ENCODE data around the gene SORD. TPM values are rescaled to one million over a fixed set of nuclear protein-coding genes. Genes with fewer than 3 reads are reported as not detected.
"Not testable (repeated sequence)": the region's sequence is repeated elsewhere in the genome, so short reads cannot be mapped to it uniquely, and the experiment has no call there.

Gene SORD
- total and polyA plus RNA-seq, 8 donors: 2.1 to 14.7 (median 8.8) TPM

- 86 to 88% methylated on average over 3 of the region's 3 CpGs for WGBS, 2 donors
Observed at GRCh38 chr15:45030743-45031142, 7.7 kb downstream of the SORD start.

GRCh38 chr15:45031522-45032028 is 8.6 kb downstream of the SORD start:
- H3K4me1 ChIP-seq; intact Hi-C loops (cut with DNase I); H3K9me3 ChIP-seq; DNase-seq; H3K27me3 ChIP-seq; ATAC-seq; FAIRE-seq; H3K4me3 ChIP-seq; H3K27ac ChIP-seq; H3K36me3 ChIP-seq: not testable (repeated sequence)
- WGBS, 2 donors: 100% methylated on average over 2 of the region's 4 CpGs

More at GRCh38 chr15:45030743-45031142, 7.7 kb downstream of the SORD start:
- H3K9me3 ChIP-seq: no peaks in the 10 kb centered on the region
- no peaks in the 10 kb centered on the region for H3K4me1 ChIP-seq
- ATAC-seq: no peak
- intact Hi-C loops (cut with DNase I): no loop called here
- H3K4me3 ChIP-seq: no peak overlapping the region
- no peak overlapping the region for H3K27ac ChIP-seq
- FAIRE-seq: no peak
- no peaks in the 10 kb centered on the region for H3K27me3 ChIP-seq
- no peak for TF ChIP-seq CTCF (IDR thresholded peaks at IDR 0.05)
- no peak for DNase-seq
- H3K36me3 ChIP-seq: no peaks in the 10 kb centered on the region

GRCh38 chr15:45032501-45032900 is 9.5 kb downstream of the SORD start:
- 94% methylated on average over 1 of the region's 2 CpGs; no CpG with 5 or more reads in 1 of the 2 donors for WGBS, 2 donors
- H3K27ac ChIP-seq; DNase-seq; H3K4me1 ChIP-seq; FAIRE-seq; ATAC-seq; H3K9me3 ChIP-seq; H3K36me3 ChIP-seq; H3K4me3 ChIP-seq; H3K27me3 ChIP-seq; intact Hi-C loops (cut with DNase I): not testable (repeated sequence)

GRCh38 chr15:45034087-45034486 is 11.1 kb downstream of the SORD start:
- ATAC-seq; H3K9me3 ChIP-seq; FAIRE-seq; H3K4me1 ChIP-seq; H3K27ac ChIP-seq; DNase-seq; intact Hi-C loops (cut with DNase I); H3K27me3 ChIP-seq; H3K4me3 ChIP-seq; H3K36me3 ChIP-seq: not testable (repeated sequence)
- WGBS, 2 donors: 74 to 80% methylated on average over 4 of the region's 4 CpGs

GRCh38 chr15:45034600-45035375 is 11.8 kb downstream of the SORD start:
- H3K4me1 ChIP-seq; H3K27me3 ChIP-seq; H3K9me3 ChIP-seq; ATAC-seq; FAIRE-seq; intact Hi-C loops (cut with DNase I); H3K4me3 ChIP-seq; H3K27ac ChIP-seq; H3K36me3 ChIP-seq: not testable (repeated sequence)
- WGBS, 2 donors: 96% methylated on average over 43 to 56 of the region's 56 CpGs
- peak in 1 of 6 donors; percentile 56 for DNase-seq

- H3K9me3 ChIP-seq; H3K36me3 ChIP-seq; H3K4me1 ChIP-seq; H3K4me3 ChIP-seq; H3K27me3 ChIP-seq; FAIRE-seq; intact Hi-C loops (cut with DNase I): not testable (repeated sequence)
- 11 to 13% methylated on average over 6 of the region's 6 CpGs for WGBS, 2 donors
- DNase-seq: peak; percentile 82 to 93 (median 87)
- H3K27ac ChIP-seq: peak overlapping the region; percentile 7 to 54 (median 48)
- peak; percentile 97 to 100 (median 98) for ATAC-seq
- TF ChIP-seq CTCF (IDR thresholded peaks at IDR 0.05): peak; percentile 59 to 88 (median 80)
Observed at GRCh38 chr15:45036812-45037781, 14.1 kb downstream of the SORD start.
